Activated CD8-positive, alpha-beta memory T cell treated with anti-CD3 and anti-CD28 coated beads for 48 hours (primary cell): Measurements from ENCODE around the gene TACR3.
"Not testable (repeated sequence)": the region's sequence is repeated elsewhere in the genome, so short reads cannot be mapped to it uniquely, and the experiment has no call there.

Experiments used
- DNase-seq, 3 experiments: peaks; one replicate each; pipeline ENCODE4 v3.0.0-alpha.2; 2020; ENCODE audit warnings: low read depth in 2 of 3, low spot score in 2 of 3

TACR3 gene, protein sequence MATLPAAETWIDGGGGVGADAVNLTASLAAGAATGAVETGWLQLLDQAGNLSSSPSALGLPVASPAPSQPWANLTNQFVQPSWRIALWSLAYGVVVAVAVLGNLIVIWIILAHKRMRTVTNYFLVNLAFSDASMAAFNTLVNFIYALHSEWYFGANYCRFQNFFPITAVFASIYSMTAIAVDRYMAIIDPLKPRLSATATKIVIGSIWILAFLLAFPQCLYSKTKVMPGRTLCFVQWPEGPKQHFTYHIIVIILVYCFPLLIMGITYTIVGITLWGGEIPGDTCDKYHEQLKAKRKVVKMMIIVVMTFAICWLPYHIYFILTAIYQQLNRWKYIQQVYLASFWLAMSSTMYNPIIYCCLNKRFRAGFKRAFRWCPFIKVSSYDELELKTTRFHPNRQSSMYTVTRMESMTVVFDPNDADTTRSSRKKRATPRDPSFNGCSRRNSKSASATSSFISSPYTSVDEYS

DNA sequence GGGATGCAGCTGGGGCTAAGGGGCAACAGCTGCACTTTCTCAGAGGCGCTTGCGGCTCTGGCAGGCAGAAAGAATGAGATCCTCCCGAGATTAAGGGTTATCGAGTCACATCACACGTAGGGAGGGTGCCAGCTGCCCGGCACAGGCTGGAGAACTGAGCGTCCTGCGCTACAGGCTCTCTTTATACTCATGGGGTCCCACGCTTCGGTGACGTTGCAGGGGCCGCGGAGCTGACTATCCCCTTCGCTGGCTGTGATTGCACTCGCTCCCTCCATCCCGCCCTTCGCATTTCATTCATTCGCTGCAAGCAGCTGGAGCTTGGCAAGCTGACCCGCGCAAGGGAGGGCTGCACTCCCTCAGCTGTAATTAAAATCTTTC is at the start of gene TACR3:
Gene TACR3, minus strand, starts transcription at position 156 of the 378 bp plus-strand sequence. CDS start 310 bp downstream, outside the sequence.
- DNase-seq, result no peak

DNA sequence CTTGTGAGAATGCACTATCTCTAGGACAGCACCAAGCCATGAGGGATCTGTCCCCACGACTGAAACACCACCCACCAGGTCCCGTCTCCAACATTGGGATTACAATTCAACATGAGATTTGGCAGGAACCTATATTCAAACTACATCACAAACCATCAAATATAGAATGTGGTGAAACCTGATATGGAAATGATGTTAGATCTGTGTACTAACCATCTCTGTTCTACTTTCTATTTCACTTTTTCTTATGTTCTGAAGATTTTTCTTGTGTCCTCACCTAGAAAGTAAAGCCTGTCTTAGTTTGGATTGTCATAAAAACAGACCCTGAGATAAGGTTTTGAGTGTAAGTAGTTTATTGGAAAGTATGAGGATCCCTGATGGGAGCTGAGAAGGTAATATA is 37.8 kb upstream of the TACR3 start:
- no peak for DNase-seq

DNA sequence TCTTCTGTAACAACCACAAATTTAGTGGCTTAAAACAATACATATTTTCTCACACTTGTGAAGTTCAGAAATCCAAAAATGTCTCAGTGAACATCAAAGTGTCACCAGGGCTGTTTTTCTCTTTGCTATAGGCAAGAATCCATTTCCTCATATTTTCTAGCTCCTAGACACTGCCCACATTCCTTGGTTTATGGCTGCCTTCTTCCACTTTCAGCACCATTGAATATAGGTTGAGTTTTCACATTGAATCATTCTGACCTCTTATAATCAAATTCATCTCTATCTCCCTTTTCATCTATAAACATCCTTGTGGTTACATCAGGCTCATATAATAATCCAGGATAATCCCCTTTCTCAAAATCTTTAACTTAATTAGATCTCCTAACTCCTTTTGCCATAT is 37.0 kb upstream of the TACR3 start:
- DNase-seq, result no peak

DNA sequence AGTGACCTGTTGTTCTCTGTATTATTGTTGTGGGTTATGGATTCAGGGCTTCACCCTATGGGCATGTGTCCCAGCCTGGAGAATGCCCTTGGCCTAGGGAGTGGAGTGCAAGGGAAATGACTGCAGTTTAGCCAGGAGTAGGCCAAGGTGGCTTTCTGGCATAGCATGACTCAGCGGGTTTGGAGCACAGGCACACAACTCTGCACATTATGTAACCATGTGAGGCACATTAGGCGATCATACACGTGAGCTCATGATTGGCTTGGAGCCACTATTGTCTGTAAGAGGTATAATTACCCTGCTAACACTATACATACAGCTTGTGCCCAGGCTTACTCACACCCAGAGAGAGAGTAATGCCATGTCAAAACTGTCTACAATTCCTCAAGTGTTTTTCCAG is 35.1 kb upstream of the TACR3 start:
- DNase-seq, result no peak

DNA sequence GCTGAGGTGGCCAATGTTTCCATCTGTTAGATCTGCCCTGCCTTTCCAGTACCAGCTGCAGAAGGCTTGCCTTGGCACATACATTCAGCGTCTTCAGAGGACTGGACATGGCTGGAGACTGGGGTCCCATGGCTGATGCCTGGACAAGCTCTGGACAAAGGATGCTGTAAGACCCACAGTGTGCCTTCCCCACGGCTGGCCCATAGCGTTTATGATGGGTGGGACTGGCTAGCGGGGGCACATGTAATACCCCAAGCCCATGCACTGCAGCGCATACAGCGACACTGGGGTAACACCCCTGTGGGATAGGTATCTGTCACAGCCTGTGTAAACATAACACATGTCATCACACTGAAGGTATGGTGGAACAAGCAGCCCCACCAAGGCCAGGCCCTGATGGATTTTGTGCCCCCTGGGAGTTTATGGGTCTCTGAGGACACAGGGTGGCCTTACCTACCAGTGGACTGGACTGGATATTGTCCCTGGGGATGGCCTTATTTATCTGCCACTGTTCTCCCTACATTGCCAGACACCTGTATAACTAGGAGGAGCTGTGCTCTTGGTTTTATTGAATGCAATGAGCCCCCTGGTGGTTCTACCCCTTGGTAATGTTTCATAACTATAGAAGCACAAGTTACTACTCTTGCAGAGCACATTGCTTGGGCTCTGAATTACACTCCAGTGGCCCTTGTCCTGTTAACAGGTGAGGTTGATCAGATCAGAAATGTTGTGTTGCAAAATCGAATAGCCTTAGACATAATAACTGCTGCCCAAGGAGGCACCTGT is 34.3 kb upstream of the TACR3 start:
- no peak for DNase-seq

DNA sequence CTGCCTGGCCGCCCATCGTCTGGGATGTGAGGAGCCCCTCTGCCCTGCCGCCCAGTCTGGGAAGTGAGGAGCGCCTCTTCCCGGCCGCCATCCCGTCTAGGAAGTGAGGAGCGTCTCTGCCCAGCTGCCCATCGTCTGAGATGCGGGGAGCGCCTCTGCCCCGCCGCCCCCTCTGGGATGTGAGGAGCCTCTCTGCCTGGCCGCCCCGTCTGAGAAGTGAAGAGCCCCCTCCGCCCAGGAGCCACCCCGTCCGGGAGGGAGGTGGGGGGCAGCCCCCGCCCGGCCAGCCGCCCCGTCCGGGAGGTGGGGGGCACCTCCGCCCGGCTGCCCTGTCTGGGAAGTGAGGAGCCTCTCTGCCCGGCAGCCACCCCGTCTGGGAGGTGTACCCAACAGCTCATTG is 3.4 kb upstream of the TACR3 start:
- not testable (repeated sequence) for DNase-seq

DNA sequence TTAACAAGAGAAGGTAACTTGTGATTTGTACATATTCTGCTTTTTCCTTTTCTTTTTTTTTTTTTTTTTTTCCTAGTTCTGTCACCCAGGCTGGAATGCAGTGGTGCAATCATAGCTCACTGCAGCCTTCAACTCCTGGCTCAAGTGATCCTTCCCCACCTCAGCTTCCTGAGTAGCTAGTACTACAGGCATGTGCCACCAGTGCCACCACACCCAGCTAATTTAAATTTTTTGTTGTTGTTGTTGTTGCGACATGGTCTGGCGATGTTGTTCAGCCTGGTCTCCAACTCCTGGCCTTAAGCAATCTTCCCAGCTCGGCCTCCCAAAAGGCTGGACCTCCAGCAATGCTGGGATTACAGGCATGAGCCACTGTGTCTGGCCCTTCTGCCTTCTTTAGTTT is 1.5 kb upstream of the TACR3 start:
- no peak for DNase-seq

DNA sequence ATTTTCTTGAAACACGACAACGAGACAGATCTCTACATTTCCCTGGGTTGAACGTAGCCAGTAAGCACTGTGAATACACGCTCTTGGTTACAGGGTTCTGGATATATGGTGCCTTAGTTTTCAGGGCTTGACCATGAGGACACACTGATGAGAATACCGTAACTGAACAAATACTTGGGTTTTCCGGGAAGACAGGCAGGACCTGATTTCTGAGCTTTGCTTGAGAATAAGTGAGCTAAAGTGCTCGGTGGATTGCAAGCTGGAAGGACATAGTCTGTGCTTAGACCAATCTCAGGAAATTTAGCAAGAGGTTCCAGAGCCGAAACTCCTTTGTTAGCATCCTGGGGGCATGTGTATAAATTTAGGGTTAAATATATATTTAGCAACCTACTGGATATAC is 876 bp upstream of the TACR3 start:
- no peak for DNase-seq

DNA sequence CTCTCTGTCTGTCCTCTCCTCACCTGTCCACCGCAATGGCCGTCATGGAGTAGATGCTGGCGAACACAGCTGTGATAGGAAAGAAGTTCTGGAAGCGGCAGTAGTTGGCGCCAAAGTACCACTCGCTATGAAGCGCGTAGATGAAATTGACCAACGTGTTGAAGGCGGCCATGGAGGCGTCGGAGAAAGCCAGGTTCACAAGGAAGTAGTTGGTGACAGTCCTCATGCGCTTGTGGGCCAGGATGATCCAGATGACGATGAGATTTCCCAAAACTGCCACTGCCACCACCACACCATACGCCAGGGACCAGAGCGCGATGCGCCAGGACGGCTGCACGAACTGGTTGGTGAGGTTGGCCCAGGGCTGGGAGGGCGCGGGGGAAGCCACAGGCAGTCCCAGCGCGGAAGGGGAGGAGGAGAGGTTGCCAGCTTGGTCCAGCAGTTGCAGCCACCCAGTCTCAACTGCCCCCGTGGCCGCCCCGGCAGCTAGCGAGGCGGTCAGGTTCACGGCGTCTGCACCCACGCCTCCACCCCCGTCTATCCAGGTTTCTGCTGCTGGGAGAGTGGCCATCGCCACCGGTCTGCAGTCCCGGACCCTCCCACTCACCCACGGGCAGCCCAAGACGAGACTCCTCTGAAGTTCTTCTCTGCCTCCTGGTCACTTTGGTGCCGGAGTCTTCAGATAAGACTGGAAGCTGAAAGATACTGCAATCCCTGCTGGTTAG is 518 bp downstream of the TACR3 start:
- no peak for DNase-seq

DNA sequence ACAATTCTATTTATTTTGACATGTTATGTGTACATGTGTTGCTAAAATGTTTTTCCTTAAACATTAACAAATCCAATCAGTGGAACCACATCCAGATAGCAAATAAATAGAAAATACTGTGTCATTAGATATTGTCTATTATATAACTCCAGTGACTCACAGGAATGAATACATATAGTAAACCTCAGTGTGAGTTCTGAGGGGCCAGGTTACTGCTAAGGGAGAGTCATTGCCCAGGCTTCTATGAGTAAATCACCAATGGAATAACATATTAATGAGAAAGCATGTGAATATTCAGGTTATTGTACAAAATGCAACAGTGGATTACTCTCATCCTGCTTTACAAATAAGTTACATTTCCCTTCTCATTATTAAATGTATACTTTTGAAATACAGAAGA is 27.2 kb downstream of the TACR3 start:
- no peak for DNase-seq

DNA sequence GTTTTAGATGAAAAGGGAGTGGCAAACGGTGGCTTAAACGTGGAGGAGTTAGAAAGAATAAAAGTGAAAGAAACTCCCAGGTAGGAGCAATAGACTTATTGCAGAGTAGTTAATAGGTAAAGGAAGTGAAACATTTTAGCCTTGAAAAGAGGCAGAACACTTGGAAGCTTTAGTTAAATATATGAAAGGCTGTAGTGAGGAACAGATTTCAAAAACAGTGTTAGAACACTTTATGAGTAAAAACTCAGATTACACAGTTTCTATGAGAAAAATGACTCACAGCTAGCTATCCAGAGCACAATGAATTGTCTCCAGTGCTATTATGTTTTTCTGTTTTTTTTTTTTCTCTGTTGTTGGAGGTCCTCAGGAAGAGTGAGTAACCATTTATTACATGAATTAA is 45.8 kb downstream of the TACR3 start:
- DNase-seq, result no peak

DNA sequence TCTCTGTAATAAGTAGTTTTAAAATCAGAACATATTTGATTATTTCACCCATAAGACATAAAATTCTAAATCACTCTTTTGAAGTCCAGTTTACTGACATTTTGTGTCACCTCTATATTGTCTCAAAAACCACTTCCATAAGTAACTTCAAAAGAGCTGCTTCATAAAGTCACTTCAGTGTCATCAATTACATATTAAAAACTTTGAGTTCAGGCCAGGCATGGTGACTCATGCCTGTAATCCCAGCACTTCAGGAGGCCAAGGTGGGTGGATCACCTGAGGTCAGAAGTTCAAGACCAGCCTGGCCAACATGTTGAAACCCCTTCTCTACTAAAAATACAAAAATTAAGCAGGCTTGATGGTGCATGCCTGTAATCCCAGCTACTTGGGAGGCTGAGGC is 53.0 kb downstream of the TACR3 start:
- DNase-seq, result not testable (repeated sequence)

DNA sequence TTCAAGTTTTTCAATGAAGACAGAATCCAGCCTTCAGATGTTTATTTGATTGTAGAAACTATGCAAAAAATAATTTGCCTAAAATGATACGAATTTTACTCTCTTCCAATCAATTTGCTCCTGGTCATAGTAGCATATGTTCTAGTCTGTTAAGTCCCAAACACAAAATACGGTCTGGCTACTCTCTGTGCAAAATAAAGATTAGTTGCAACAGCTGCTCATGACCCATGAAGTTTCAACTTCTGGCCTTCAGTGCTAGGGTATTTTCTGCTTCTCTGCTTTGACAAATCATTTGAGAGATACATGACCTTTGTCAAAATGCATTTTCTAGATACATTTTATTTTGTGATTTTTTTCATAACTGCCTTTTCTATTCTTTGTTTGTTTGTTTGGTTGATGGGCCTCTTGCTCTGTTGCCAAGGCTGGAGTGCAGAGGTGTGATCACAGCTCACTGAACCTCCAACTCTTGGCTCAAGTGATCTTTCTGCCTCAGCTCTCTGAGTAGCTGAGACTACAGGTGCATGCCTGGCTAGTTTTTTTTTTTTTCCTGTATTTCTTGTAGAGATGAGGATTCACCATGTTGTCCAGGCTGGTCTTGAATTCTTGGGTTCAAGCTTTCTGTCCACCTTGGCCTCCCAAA is 55.2 kb downstream of the TACR3 start:
- no peak for DNase-seq

DNA sequence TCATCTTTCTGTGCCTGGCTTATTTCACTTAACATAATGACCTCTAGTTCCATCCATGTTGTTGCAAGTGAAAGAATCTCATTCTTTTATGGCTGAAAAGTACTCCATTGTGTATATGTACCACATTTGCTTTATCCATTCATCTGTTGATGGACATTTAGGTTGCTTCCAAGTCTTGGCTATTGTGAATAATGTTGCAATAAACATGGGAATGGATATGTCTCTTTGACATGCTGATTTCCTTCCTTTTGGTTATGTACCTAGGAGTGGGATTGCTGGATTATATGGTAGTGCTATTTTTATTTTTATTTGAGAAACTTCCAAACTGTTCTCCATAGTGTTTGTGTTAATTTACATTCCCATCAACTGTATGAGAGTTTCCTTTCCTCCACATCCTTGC is 71.2 kb downstream of the TACR3 start:
- DNase-seq, result no peak

DNA sequence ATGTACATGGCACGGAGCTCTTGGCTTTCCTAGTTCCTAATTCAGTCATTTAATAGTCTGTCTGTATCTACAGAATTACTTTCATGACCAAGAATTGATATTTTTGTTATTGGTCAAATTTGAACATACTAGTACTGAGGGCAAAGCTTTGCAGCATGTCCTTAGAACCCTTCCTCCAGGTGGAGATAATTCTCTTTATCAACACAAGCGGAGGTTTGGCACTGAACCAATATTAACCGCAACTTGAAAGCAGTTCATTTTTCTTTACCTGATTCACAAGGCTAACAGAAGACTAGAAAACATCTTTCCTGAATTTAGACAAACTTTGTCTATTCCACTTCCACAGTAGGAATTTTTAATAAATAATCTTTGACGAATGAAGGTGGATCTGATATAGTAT is 73.8 kb downstream of the TACR3 start:
- no peak for DNase-seq

DNA sequence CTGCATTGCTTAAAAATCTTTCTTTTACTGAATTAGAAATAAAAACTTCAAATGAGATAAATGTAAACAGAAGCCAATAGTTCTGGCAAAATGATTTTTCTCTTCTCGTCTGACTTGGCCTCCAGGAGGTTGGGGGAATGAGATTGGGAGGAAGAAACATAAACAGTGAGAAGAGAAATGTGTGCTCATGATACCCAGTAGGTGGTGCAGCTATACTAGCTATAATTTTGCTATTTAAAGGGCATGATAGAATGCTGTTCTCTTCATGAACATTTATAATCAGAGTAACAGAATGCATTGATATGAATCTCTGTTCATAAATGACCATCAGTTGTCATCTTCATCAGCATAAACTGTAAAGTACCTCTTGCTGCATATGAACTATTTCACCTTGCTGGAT is 85.5 kb downstream of the TACR3 start:
- DNase-seq, result no peak

DNA sequence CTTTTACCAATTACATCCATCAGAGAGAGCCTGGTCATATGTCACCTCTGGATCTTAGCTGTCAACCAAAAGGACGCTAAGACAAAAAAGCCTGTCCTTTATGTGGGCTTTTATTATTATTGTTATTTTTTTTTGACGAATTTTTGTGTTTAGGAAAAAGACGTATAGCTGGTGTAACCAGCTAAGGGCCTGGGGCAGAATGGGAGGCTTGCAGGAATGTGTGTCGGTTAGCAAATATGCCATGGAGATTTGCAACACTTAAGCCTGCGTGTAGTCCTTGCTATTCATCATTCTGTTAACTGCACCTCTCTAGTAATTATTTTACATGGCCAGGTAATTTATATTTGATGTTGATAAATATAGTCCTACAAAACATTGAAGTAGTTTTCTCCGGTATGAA is 93.5 kb downstream of the TACR3 start:
- DNase-seq, result no peak

DNA sequence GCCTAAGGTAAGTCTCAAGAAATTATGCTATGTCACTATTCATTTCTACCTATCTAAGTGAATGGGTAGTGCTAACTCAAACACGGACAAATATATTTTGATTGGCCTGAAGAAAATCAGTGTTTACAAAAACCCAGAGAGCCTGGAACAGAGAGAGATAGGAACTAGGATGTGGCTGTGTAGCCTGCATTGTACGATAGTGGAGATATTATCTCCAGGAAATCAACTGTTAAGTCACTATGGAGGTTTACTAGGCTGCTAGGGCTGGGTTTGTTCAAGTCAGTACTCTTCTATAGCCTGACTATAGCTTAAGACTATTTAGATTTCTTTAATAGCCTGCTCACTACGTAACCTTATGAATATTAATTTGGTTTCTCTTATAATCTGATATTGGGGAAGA is 127.9 kb downstream of the TACR3 start:
- no peak for DNase-seq

DNA sequence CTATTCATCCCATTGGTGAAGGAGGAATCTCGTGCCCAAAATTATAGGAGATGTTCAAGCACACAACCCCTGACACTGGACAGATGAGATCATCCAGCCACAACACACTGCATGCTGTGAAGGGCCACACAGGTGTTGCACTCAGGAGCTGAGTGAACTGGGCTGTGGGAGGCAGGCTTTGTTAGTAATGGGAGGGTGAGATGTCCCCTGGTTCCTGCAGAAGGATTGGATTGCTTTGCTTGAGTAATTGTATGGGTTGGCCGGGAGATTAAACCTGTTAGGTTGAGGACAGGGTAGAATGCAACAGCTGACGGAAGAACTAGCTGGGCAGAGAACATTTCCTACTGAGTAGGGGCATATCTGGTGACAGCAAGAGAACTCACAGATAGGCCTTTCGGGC is 152.2 kb downstream of the TACR3 start:
- DNase-seq, result no peak

DNA sequence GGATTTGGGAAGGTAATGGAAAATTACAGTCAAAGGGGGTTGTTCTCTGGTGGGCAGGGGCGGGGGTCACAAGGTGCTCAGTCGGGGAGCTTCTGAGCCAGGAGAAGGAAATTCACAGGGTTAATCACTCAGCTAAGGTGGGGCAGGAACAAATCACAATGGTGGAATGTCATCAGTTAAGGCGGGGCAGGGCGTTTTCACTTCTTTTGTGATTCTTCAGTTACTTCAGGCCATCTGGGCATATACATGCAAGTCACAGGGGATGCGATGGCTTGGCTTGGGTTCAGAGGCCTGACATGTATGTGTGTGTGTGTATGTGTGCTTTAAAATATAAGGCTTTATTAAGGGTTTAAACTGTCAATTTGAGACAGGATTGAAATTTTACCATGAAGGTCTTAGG is 160.6 kb downstream of the TACR3 start:
- DNase-seq, result not testable (repeated sequence)
